NCI-H1417 treated with DMSO at 0.1 percent for 48 hours (cell line): ENCODE results near the gene CYRIA.

Source experiments
- DNase-seq: peaks from one replicate; lab custom pipeline; 2025; lab: John Stamatoyannopoulos, UW

The CYRIA gene

DNA sequence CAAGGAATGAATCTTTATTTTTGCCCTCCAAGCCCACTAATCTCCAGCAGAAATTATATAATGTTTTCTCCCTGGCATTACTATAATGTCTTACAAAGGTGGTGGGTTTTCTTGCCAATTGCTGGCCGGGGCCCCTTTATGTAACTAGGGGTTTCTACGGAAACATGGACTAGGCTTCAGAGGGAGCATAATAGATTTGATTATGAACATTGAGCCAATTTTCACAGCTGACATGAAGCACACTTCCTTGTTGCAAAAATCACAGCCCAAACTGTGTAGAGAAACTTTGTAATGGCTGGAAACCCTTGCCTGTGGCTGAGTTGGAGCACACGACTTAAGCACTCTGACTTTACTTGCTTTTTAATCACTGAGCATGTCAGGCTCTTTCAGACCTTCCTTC lies 3.8 kb upstream of the CYRIA start:
- no peak for DNase-seq

DNA sequence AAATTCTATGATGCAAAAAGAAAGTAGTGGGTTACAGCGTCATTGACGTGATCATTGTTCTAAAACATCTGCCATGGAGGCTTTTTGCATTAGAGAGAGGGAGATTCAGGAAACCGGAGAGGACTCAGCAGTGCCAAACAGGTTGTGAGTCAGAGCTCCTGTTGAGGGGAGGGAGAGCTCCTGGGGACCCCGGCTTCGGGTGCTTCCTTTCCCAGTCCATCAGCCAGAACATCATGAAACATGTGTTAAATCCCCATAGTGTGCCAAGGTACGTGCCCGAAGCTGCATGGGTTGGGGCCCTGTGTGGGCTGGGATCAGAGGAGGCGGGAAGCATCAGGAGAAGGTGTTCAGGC lies 791 bp upstream of the CYRIA start:
- no peak for DNase-seq

DNA sequence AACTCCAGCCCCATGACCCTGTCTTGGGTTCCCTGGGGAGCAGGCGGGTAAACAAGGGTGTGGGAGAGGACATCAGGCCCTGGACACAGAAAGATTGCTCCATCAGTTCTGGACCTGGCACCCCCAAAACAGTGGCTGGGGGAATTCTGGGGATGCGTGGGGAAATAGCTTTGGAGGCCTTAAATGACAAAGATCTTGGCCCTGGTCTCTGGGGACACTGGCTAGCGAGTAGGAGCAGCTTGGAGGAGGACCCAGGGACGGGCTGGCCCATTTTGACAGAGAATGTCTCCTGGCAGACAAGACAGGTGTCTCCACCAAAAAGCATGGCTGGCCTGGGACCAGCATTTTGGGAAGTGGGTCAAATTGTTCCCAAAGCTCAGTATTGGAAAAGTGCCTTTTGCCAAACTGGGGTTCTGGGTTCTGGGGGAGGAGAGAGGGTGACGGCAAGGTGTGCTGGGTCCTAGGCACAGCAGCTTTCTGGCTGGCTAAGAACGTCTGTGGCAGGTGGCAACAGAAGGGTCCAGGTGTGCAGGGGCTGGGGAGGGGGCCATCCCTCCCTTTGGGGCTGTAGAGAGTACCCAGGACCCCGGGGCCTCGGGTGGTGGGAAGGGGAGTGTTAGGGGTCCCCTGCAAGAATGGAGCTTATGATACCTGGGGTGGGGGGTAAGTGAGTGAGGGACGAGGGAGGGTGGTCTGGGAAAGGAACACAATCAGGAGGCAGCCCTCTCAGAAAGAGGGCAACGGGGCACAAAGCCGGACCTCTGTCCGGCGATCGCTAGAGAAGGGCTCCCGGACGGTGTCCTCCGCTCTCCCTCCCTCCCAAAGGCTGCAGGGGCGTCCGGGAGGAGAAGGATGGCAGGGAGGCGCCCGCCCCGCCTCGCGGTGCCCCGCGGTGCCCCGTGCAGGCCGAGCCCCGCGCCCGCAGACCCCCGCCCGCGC lies 556 bp downstream of the CYRIA start:
- DNase-seq, result no peak

DNA sequence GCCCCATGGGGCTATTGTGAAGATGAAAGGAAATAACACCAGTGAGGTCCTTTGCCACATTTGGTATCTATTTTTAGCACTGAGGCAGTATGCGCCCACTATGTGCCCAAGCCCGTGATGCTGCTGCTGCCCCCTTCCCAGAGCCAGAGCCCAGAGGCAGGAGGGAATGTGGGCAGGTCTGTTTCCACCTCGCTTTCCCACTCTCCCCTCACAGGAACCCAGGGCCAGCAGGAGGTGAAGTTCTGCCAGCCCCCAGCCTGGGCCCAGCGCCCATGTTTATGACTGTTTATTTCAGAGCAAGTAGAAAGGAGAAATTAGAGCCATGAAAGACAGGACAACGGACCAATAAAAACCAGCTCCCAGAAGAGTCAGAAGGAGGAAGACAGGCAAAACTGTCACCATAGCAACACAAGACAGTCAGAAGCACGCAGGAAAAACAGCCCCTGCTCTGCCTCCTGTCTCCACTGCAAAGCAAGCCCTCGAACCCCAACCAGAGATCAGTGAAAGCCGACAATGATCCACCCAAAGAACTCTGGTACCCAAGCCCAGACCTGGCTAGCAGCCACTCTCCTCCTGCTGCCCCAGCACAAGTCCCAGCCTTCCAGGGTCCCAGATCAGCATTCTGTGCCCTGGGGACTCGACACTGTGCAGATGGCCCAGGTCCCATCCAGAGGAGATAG lies 1.4 kb downstream of the CYRIA start:
- no peak for DNase-seq

DNA sequence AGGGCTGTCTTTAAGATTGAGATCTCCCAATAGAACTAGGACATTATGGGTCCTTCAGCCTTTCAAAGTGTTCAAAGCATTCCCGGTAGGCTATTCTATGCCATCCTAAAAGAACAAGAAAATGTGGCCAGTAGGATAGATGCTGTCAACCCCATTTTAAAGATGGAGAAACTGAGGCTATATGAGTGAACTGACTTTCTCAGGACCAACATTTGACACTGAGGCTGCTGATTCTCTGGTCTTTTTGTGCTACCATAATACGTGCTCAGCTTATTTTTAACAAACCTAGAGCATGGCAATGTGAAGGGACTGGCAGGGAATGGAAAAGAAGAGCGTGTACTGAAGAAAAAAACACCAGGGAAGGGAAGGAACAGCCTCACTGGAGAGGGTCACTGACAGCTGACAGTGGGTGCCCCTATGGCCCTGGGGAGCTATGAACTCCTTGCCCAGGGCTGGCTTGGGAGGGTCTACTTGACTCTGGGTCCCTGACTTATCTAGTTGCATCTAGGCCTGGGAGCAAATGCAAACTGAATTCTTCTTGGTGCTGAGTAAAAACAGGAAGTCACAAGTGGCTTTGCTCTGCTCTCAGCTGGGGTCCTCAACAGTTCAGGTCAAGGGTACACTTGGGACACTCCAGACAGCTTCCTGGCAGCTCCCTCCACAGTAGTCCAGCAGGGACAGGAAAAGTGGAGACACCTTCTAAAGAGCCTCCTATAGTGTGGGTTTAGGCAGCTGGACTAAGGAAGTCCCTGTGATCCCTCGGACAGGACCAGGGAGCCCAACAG lies 2.3 kb downstream of the CYRIA start:
- no peak for DNase-seq

DNA sequence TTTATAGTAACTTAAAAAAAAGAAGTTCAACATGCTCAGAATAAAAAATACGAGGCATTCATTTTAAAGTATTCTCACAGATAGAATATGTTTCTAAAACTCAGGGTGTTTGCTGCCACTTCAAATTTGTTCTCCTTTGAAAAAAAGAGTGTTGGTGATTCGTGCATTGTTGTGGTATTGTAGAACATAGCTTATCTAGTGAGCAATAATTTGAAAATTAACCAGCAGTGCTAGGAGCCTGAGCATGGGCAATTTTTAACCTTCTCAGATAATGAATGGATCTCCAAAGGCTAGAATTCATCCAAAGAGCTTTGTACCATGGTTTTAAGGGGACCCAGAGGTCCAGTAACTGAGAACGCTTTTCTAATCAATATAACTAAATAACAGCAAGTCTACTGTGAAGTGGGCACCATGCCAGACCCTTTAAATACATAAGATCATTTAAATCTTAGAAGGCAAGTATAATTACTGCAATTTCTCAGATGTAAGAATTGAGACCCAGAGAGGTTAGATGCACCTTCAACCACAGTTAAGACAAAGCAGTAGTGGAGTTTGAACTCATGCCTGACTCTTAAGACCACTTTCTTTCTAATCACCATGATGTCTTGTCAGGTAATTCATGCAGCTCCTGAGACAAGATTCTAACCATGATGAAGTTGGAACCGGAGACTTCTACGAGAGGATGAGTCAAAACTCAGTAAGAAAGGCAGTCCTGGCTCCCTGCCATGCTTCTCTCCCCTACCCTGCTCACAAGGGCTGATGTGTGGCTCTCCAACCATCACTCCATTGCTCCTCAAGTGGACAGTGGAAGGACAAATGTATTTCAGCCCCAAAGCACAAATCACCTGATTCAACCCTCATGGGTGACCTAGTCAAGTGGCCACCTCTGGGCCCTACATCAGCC lies 3.4 kb downstream of the CYRIA start:
- DNase-seq, result no peak

DNA sequence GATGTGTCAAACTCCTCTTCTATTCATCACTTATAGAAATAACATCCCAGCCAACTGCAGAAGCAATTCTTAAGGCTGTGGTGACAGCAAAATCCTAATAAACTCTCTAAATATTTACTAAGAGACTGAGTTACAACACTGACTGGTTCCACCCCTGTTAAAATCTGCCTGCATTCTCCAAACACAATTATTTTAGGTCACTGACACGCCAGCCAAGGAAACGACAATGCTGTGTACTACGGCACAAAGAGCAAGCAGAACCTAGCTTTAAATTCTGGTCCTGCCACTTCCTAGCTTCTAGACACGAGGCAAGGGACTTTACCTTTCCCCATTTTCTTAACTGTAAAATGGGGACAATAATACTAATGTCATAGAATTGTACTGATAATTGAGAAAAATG lies 4.1 kb downstream of the CYRIA start:
- no peak for DNase-seq

DNA sequence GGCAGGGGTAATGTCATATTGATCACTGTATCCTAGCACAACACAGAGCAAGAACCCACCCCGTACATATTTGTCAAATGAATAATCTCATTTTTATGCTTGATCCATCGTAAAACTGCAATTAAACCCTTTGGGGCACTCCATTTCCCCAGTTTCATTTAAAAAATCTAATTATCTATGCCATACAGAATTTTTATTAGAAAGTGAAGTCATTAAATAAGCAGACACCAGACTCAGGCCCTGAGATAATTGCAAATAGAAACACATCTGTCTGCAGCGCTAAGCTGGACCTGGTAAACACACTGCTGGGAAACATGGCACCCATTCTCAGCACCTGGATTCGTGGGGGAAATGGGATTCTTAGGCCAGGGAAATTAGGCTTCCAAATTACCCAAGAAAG lies 5.1 kb downstream of the CYRIA start:
- DNase-seq, result no peak

DNA sequence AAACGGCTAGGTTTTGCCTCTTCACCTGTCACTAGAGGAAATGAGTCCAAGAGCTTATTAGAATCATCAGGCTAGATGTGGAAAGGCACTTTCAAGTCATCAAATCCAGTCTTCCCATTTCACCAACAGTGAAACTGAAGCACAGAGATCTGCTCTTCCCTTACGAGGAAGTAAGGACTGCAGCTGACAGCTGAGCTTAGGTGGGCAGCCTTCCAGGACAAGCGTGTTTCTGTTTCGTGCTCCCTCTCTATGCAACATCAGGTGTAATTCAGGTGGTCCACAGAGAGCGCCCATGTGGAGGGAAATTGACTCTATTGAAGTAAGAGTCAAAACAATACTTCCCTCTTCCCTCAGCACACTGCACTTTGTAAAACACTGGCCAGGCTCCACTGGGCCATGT lies 5.5 kb downstream of the CYRIA start:
- DNase-seq, result no peak

DNA sequence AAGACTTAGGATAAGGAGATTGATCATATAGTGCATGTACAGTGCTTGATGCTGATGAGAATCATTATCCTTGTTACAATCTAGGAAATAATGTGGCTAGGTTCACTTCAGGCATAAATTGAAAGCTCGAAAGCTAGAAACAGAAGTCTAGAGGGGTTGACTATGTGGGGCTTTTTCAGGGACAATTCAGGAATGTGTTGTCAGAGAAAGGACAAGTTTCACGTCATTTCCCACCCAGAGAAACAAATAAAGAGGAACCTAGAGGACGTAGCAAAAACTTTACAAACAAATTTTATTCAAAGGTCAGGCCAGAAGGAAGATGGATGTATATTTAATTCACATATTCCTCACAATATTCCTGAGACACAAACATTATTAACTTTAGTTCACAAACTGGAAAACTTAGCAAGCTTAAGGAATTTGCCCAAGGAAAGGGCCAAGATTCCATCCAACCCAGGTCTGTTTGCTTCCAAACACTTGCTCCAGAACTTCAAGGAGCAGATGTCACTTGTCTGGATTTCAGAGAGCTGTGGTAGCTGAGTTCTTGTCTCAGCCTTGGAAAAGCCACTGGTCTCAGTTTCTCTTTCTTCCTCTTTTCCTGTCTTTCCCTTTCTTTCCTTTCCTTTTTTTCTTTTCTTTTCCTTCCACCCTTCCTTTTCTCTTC lies 7.4 kb downstream of the CYRIA start:
- no peak for DNase-seq

DNA sequence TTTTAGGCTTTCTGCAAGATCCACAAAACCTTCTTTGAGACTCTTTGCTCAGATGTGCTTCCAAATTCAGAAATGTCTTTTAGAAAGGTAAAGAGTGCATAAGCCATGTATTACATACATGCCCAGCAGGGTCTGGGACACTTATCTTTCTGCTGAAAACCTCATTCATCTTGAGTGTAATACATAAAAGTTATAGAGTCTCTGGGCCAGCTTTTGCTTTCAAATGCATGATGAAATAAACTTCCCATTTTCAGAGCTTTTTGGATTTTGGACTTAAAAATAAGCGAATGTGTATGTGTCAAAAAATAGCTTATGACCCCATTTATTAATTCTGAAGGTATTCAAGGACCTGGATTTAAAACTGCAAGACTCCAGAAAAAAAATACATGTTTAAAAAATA lies 8.0 kb downstream of the CYRIA start:
- DNase-seq, result no peak

DNA sequence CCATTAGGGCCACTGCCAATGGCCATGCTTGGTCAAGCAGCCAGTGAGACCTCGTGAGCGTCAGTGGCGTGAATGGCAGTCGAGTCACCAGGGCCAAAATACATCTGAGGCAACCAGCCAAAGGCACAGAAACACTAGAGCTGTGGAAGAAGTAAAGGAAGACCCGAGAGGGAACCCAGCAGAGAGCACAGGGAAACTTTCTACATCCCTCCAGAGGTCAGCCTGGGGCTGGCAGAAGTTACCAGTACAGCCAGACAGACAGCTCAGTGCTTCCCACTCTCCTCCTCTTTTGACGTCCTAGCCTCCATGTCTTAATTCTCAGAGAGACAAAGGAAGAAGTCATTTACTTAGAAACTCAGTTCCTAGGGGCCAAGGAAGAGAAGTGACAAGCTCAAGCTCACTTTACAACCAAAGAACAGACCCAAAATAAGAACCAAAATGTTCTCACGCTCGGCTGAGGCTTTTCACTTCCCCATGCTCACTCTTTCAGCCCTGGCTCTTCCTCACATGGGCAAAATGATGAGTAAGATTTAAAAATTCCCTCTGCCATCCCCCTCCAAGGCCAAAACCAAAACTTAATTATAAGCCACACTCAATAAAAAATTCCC lies 8.7 kb downstream of the CYRIA start:
- DNase-seq, result no peak

DNA sequence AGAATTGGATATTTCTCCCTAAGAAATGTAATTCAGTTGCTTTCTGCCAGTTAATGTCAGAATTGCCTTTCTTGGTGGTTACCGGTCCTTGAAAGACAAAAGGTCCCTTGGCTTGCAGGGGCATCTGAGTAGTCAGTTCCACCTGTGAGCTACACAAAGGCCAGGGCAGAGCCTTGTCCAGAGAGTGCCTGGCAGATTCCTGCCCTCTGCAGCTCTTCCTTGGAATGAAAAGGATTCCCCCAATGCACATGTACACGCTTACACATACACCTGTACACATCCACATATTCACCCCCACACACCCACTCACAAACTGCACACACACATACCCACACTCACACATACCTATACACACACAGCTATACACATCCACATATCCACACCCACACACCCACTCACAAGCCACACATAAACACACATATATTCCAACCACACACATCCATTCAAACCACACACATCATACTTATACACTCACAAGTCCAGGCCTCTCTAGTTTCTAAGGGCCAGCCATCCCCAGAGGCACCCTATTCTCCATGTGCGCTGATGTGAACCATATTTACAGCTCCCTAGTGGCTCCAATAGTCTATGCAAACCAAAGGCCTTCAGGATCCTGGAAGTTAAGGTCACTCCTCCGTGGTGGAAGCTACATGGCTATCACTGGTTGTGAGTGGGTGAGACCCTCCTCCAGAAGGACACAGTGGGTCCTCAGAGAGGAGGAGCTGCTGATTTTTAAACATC lies 9.6 kb downstream of the CYRIA start:
- no peak for DNase-seq

DNA sequence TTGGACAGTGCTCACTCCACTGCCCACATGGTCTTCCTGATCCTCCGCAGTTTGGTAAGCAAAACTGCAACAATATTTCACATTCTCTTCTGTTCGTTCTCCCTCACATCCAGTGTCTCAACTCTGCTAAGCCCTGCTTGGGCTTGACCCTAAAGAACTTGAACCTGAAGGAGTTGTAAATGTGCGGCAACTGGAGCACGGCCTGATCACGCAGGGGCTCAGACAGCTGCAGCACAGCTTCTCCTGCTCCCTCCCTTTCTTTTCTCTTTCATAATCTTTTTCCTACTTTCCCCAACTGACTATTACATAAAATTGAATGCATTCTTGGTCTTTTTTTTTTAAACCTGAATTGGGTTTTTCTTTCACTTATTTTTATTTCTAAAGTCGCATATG lies 10.2 kb downstream of the CYRIA start:
- no peak for DNase-seq

DNA sequence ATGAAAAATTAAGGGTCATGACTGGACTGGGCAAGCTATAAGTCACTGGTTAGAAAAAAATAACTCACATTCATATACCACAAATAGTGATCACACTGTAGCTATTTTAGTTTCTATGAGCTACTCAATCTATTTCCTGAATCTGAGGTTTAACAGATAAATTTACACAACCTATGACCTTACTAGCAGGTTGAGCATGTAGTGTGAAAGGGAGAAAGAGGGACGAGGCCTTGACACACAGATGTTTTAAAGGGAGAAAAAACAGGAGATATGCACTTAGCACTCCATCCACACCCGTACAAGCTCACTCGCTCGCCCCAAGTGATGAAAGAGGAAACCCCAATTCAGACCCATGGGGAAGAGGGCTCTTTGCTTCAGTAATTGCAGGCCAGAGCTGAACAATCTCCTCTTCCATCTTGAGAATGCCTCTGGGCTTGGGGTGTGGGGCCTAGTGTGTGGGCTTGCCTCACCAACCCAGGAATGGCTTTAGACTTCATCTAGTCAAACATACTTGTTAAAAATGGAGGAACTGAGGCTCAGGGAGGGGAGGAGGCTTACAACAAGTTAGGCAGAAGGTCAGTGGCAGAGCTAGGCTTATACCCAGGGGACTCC lies 10.7 kb downstream of the CYRIA start:
- no peak for DNase-seq

DNA sequence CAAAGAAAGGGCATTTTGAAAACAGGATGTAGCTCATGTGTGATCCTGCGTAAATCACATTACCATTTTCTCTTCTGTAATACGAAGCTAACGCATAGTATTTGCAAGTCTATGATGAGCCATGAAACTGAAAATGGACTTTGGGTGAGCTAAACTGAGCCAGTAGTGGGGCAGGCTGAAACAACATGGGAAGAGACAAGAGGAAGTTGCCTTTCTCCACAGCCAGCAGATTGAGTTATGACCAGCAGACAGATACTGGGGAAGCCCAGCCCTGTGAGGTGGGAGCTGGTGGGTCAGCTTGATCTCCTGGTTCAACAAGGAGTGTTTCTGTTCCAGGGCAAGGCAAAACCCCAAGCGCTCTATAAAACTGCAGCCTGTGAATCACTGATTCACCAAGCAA lies 11.8 kb downstream of the CYRIA start:
- DNase-seq, result no peak

DNA sequence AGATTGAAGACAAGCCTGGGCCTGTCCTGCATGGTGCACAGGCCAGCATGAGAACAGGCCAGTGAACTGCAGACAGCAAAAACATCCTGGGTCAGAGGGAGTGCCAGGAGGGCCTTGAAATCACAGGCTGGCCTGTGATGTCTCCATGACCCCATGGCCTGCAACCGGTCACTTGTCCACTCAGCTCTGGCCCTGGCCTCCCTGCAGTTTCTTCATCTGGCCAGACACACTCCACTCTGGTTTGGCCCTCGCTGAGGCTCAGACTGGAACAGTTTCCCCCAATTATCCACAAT lies 12.6 kb downstream of the CYRIA start:
- DNase-seq, result no peak

DNA sequence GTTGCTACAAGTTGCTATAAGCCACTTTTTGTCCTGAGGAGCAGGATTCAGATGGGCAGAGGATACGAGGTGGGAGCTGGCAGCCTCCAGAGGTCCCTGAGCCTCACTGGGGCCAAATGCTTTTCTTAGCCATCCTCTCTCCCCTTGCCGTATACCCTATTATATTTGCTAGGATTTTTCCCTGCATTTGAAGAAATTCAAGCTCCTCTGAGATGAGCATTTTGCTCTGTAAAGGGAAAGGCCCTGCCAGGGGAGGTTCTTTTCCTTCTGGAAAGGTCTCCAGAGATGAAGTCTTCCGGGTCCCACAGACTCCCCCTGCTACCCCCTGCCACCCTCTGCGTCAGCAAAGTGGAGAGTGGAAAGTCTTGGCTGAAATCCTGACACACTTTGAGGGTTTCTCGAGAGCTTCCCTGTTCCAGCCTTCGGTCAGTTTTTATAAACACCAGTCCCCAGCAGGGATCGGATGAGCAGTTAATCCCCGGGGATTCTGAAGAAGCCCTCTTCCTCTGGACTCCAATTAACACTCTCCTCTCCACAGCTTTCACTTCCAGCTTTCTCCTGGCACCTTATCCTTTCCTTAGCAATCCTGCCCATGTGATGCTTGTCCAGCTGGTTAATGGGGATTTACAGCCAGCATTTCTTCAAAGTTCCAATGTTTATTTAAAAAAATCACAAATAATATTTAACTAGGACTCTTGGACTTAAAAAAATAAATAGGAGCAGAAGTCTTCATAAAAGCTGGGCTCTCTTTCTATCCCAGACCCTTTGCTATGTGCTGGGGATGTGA lies 13.1 kb downstream of the CYRIA start:
- DNase-seq, result no peak
